GM10248 (cell line): Measurements from ENCODE around the gene DNHD1.
A peak's percentile ranks its signal among the peaks of the same experiment; 100 is the strongest.

Experiments
- CTCF ChIA-PET: fragments of 300-600 bp; sonication (Branson Sonifier 250); formaldehyde crosslinking; extraction: SDS; loops from one replicate; lab custom pipeline; 2021; ENCODE audit warnings: antibody characterized with exemption; lab: Yijun Ruan, JAX
- POLR2A ChIA-PET: fragments of 350-650 bp; sonication (Branson Sonifier 250); formaldehyde crosslinking; extraction: SDS; loops from one replicate; lab custom pipeline; 2020; ENCODE audit warnings: antibody characterized with exemption; lab: Yijun Ruan, JAX
- DNase-seq: peaks from one replicate; pipeline ENCODE4 v3.0.0; 2012; ENCODE audit errors: extremely low spot score
- CTCF ChIP-seq: IDR thresholded peaks from 2 replicates; pipeline ENCODE4 v1.5.1; 2012; ENCODE audit warnings: mild to moderate bottlenecking, low read depth; ENCODE audit errors: extremely low read depth, missing control alignments, control extremely low read depth

Gene DNHD1

DNA sequence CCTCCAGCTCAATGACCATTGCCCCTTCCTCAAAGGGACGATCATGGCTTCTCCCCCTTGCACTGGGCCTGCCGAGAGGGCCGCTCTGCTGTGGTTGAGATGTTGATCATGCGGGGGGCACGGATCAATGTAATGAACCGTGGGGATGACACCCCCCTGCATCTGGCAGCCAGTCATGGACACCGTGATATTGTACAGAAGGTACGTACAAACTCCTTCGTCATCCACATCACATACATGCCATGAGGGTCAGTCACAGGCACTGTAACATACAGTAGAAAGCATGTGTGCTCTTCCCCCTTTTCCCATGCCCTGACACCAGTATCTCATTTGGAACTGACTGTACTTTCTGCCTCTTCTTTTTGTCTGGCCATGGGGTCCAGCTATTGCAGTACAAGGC is 110.9 kb downstream of the DNHD1 start:
- no peak for DNase-seq
- ChIA-PET CTCF (interaction anchor here (1.4 to 2.9 kb wide), 4 partner anchors 10 to 75 kb away, joined by 5 to 20 read pairs (median 5); partner anchors contain the start of genes MRPL17 and TPP1), POLR2A (no interaction called here)
- TF ChIP-seq CTCF: no peak

DNA sequence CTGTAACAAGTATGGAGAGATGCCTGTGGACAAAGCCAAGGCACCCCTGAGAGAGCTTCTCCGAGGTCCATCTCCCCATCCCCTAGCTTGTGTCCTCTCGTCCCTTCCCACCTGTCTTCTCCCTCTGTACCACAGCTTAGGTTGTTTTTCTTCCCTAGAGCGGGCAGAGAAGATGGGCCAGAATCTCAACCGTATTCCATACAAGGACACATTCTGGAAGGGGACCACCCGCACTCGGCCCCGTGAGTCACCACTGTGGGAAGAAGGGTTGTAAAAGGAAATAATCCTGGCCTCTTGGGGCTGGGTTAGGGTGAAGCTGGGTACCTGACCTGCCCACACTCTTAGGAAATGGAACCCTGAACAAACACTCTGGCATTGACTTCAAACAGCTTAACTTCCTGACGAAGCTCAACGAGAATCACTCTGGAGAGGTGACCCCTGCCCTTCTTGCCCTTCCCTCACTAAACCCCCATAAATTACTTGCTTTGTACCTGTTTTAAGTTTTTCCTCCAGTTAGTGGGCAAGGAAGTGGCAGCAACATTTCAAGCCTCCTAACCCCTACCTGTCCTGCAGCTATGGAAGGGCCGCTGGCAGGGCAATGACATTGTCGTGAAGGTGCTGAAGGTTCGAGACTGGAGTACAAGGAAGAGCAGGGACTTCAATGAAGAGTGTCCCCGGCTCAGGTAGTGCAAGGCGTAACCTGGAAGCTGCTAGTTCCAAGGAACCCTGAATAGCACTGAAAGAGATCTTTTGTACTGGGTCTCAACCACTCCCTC is 111.8 kb downstream of the DNHD1 start:
- no peak for TF ChIP-seq CTCF
- DNase-seq: no peak
- ChIA-PET CTCF (interaction anchor here (0.6 to 2.9 kb wide), 5 partner anchors 9 to 74 kb away, joined by 4 to 20 read pairs (median 5); partner anchors contain the start of genes MRPL17 and TPP1), POLR2A (no interaction called here)

DNA sequence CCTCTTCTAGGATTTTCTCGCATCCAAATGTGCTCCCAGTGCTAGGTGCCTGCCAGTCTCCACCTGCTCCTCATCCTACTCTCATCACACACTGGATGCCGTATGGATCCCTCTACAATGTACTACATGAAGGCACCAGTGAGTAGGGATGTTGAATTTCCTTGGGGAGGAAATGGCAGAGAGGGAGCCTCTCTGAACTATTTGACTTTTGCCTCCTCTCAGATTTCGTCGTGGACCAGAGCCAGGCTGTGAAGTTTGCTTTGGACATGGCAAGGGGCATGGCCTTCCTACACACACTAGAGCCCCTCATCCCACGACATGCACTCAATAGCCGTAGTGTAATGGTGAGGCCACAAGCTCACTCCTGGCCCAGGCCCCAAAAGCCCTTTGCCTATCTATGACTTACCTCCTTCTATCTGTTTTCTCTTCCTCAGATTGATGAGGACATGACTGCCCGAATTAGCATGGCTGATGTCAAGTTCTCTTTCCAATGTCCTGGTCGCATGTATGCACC is 112.5 kb downstream of the DNHD1 start:
- ChIA-PET POLR2A (no interaction called here), CTCF (interaction anchor here (0.6 to 1.6 kb wide), 3 partner anchors 12 to 74 kb away, joined by 4 to 5 read pairs (median 4); partner anchors contain the start of gene MRPL17)
- no peak for TF ChIP-seq CTCF
- DNase-seq: no peak

- ChIA-PET POLR2A (no interaction called here), CTCF (no interaction called here)
- TF ChIP-seq CTCF: no peak
- DNase-seq: no peak
Measured at GRCh38 chr11:6610591-6610990, 113.5 kb downstream of the DNHD1 start.

DNA sequence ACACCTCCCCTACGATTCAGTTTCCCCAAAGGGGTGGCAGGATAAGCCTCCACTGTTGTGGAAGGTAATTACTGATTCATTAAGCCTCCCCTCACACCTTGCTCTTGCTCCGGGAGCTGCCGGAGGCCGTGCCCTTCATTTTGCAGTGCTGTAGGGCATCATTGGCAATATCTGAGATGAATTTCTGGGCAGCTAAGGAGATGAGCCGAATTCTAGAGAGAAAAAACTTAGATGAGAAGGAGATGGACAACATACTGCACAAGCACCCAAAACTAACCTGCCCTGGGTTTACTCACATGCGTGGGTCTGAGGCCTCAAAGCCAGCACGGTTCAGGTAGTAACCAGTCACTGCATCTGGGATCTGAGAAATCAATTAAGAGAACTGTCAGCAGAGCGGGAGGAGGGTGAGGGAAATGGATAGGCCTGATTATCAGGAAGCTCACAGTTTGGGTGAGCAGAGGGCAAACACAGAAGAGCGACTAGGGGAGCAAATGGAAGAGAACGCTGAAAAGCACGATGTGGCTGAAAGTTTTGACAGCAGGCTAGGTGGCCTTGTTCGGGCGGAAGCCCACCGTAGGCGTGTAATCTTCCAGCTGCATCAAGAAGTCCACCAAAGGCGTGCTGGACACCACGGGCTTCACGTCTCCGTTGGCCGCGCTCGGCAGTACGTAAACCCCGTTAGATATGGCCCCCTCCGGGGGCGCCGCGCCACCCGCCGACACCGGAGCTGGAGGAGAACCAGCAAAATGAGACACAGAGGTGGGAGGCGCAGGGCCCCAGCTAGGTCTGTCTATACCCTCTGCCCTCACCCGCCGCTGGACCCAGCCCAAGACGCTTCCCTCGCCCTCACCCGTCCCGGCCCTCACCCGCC is 114.2 kb downstream of the DNHD1 start:
- ChIA-PET POLR2A (interaction anchor here (0.6 to 0.8 kb wide), 2 partner anchors 12 to 20 kb away, joined by 3 to 4 read pairs; no protein-coding TSS in a partner anchor), CTCF (interaction anchor here (1.0 to 2.3 kb wide), 11 partner anchors 9 to 232 kb away, joined by 3 to 15 read pairs (median 5); partner anchors contain the start of genes MRPL17 and TIMM10B)
- DNase-seq: peak; percentile 24
- TF ChIP-seq CTCF: no peak

GRCh38 chr11:6611963-6612212 is 114.8 kb downstream of the DNHD1 start:
- POLR2A ChIA-PET: interaction anchor here (0.6 to 1.5 kb wide), 3 partner anchors 7 to 19 kb away, joined by 3 to 5 read pairs (median 4); no protein-coding TSS in a partner anchor
- DNase-seq: no peak
- TF ChIP-seq CTCF: no peak
- CTCF ChIA-PET: interaction anchor here (1.0 to 2.3 kb wide), 11 partner anchors 9 to 233 kb away, joined by 3 to 15 read pairs (median 5); partner anchors contain the start of genes MRPL17 and TIMM10B
